CD4-positive, alpha-beta T cell treated with Interleukin-6 at 100 ng/mL for 8 hours (primary cell): ENCODE results near the gene TUBGCP2.

Source experiments
- DNase-seq: peaks from one replicate; pipeline ENCODE4 v3.0.0-alpha.2; 2020; ENCODE audit warnings: mixed read lengths, low spot score

The TUBGCP2 gene

GRCh38 chr10:133230044-133230361 is 78.7 kb downstream of the TUBGCP2 start, which contains the start of gene UTF1:
Gene UTF1 (plus strand): TSS chr10:133230217. CDS start chr10:133230289, 72 bp downstream.
- no peak for DNase-seq

- no peak for DNase-seq
These were observed 79.2 kb downstream of the TUBGCP2 start for GRCh38 chr10:133229265-133230043.
